NCI-H510A (cell line): ENCODE measurements around the gene PSMB8.

Source experiments
- DNase-seq: peaks from one replicate; lab custom pipeline; 2025; lab: John Stamatoyannopoulos, UW

PSMB8 gene

DNA sequence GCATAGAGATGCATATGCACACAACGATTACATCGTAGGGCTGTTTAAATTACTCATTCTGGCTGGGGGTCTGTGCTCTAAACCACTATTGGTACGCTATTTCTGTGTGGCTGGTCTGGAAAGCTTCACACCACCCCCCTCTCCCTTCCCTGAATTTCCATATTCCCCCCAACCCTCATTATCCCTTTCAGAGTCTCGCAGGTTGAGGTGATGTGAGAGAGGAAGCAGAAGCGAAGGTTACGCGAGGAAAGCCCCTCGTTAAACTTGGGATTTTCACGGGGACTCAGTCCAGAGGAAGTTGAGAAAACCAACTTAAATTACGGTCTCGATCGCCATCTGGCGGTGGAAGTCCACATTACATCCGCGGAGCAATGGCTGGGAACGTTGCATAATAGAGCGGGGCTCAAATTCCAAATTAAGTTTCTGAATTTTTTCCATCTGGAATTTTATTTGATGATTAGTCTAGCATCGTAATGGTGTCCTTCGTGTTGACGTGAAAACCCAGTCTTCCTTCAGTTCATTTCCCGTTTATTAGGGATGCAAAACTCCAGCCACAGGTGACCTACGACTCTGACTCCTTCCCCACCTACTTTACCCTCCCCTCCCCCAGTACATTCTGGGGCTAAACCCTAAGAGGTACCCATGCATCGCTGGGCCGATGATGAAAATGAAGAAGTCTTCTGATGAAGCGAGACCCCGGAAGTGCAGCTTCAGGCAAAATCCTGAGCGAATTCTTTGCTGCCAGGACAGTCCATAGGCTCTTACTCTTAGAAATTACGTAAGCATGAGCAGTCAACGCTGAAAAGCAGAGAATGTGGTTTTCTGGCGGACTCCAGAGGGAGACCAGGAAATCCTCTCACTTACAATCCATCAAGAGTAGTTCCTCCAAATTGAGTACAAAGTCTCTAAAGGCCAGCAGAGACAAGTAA, 46.7 kb downstream of the PSMB8 start:
- DNase-seq: no peak

DNA sequence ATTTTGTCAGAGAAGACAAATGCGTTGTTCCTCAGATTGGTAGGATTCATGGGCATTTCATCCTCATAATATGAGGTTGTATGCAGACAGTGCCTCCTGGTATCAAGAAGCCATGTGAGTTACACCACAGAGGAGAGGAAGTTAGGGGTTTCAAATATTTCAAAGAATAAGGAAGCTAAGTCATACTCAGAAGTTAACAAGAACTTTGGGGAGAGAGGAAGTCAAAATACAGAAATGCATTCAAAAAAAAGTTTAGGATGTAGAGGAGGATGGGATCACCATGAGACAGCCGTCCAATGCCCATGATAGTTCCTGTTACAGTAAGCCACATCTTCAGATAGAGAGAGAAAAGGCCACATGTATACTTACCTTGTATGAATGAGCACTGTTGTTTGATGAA, 49.3 kb downstream of the PSMB8 start:
- no peak for DNase-seq

DNA sequence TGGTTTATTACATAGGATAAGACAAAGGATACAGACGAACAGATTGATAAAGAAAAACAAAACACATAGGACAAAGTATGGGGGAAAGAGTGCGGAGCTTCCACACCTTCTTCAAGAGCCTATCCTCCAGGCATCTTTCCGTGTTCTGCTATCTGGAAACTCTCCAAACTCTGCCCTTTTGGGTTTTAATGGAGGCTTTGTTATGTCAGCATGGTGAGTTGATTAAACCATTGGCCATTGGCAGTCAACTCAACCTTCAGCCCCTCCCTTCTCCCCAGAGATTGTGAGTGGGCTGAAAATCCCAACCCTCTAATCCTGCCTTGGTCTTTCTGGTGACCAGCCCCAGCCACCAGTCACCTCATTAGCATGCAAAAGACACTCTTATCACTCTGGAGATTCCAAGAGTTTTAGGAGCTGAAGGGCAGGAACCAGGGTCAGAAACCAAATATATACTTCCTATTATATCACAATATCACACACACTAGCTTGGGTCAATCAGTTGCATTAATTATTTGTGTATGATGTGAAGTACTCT, 50.9 kb downstream of the PSMB8 start:
- no peak for DNase-seq
